MCF 10A (cell line): ENCODE data around the gene TDRD9. TPM values are rescaled to one million over a fixed set of nuclear protein-coding genes. Genes with fewer than 3 reads are reported as not detected.

Source experiments
- BruUV-seq: library from RNA; stranded (reverse); fragments of 400-500 nt; replicated peaks from 2 replicates; lab custom pipeline; 2021; lab: Mats Ljungman, UMichigan
- CTCF ChIA-PET: fragments of 300-600 bp; sonication (Branson Sonifier 250); formaldehyde crosslinking; extraction: SDS; loops from one replicate; lab custom pipeline; 2021; ENCODE audit warnings: antibody characterized with exemption, inconsistent platforms; lab: Yijun Ruan, JAX
- POLR2A ChIA-PET: fragments of 300-600, 350-650 bp; sonication (Branson Sonifier 250); formaldehyde crosslinking; extraction: SDS; loops from one replicate; lab custom pipeline; 2020; ENCODE audit warnings: antibody characterized with exemption, inconsistent platforms; lab: Yijun Ruan, JAX
- DNase-seq: peaks from one replicate; pipeline ENCODE4 v3.0.0-alpha.2; 2018; ENCODE audit not compliant: unreplicated experiment
- H3K27ac Mint-ChIP-seq: one replicate; pipeline ENCODE4 v1.8.0; 2022; ENCODE audit warnings: mild to moderate bottlenecking, low read depth, mixed read lengths; ENCODE audit not compliant: unreplicated experiment
- H3K27me3 Mint-ChIP-seq: one replicate; pipeline ENCODE4 v1.8.0; 2022; ENCODE audit warnings: mixed read lengths; ENCODE audit not compliant: insufficient read depth, unreplicated experiment
- H3K36me3 Mint-ChIP-seq: one replicate; pipeline ENCODE4 v1.8.0; 2022; ENCODE audit warnings: mild to moderate bottlenecking, moderate library complexity, mixed read lengths; ENCODE audit not compliant: insufficient read depth, unreplicated experiment
- H3K4me1 Mint-ChIP-seq: one replicate; pipeline ENCODE4 v1.8.0; 2022; ENCODE audit warnings: mixed read lengths; ENCODE audit not compliant: insufficient read depth, unreplicated experiment
- H3K4me3 Mint-ChIP-seq: one replicate; pipeline ENCODE4 v1.8.0; 2022; ENCODE audit warnings: mild to moderate bottlenecking, moderate library complexity, mixed read lengths; ENCODE audit not compliant: unreplicated experiment
- H3K9me3 Mint-ChIP-seq: one replicate; pipeline ENCODE4 v1.8.0; 2022; ENCODE audit warnings: mixed read lengths; ENCODE audit not compliant: unreplicated experiment
- intact Hi-C: fragments of 100-400 bp; cut with micrococcal nuclease; formaldehyde crosslinking; loops from 2 replicates; pipeline ENCODE4 v1.14.1; 2022
- total RNA-seq: library from RNA; stranded (reverse); gene quantifications from 2 replicates; pipeline ENCODE4 v1.2.3, GENCODE V29; 2022
- TF ChIP-seq, protein P1 (sequence below): fragments of 200-600 bp; IDR thresholded peaks from one replicate; pipeline ENCODE4 v1.8.0; 2022; ENCODE audit warnings: antibody characterized with exemption, mild to moderate bottlenecking; ENCODE audit not compliant: unreplicated experiment

Gene TDRD9
- total RNA-seq, 1 experiment from 2014 or later: 0.40 TPM

DNA sequence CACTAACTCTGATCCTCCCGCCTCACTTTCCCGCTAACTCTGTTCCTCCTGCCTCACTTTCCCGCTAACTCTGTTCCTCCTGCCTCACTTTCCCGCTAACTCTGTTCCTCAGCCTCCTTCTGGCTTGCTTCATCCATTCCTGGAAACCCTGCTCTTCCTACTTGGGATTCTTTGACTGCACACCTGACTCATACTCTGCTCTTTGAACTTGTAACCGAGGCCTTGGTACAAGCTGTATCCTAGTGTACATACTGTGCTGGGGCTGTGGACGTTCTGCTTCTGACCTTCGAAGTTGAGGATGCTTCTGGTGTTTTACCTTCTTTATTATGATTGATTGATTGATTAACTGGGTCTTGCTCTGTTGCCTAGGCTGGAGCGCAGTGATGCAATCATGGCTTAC, 77.2 kb downstream of the TDRD9 start:
- BruUV-seq: no TSS peak
- CTCF ChIA-PET: interaction anchor here (0.9 kb wide), 1 partner anchor 72 kb away, joined by 3 read pairs; no protein-coding TSS in a partner anchor

DNA sequence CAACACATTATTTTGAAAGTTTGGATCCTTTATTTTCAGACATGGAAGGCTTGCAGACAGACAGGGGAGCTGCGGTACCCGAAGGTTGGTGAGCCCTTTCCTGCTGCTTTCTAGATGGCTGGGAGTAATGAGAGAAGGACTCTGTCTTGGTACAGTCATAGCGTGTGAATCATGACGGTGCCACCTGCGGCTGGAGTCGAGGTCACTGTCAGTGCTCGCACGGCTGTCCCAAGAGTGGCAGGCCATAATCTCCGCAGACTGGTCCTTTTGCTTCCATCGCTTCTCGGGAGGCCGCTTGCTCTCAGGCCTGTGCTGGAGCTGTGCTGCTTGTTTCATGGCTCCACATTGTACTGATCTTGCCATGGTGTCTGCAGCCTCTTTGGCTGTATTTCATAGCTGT, 78.9 kb downstream of the TDRD9 start:
- no peaks in the 10 kb centered on the region for H3K9me3 Mint-ChIP-seq
- intact Hi-C loops: no loop called here
- peaks cover 9% of the 10 kb centered on the region for H3K4me1 Mint-ChIP-seq
- TF ChIP-seq, protein P1, sequence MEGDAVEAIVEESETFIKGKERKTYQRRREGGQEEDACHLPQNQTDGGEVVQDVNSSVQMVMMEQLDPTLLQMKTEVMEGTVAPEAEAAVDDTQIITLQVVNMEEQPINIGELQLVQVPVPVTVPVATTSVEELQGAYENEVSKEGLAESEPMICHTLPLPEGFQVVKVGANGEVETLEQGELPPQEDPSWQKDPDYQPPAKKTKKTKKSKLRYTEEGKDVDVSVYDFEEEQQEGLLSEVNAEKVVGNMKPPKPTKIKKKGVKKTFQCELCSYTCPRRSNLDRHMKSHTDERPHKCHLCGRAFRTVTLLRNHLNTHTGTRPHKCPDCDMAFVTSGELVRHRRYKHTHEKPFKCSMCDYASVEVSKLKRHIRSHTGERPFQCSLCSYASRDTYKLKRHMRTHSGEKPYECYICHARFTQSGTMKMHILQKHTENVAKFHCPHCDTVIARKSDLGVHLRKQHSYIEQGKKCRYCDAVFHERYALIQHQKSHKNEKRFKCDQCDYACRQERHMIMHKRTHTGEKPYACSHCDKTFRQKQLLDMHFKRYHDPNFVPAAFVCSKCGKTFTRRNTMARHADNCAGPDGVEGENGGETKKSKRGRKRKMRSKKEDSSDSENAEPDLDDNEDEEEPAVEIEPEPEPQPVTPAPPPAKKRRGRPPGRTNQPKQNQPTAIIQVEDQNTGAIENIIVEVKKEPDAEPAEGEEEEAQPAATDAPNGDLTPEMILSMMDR: no peak
- ChIA-PET POLR2A (no interaction called here), CTCF (interaction anchor here (0.6 to 1.3 kb wide), 6 partner anchors 10 to 210 kb away, joined by 3 to 6 read pairs (median 4); no protein-coding TSS in a partner anchor)
- no TSS peak for BruUV-seq
- H3K4me3 Mint-ChIP-seq: no peak overlapping the region
- no peaks in the 10 kb centered on the region for H3K27me3 Mint-ChIP-seq
- DNase-seq: no peak
- H3K36me3 Mint-ChIP-seq: no peaks in the 10 kb centered on the region
- H3K27ac Mint-ChIP-seq: no peak overlapping the region

More for the DNA sequence above, 77.2 kb downstream of the TDRD9 start:
- no peak overlapping the region for H3K27ac Mint-ChIP-seq
- intact Hi-C loops: no loop called here
- H3K4me1 Mint-ChIP-seq: peaks cover 6% of the 10 kb centered on the region
- no peaks in the 10 kb centered on the region for H3K27me3 Mint-ChIP-seq
- no peak for DNase-seq
- H3K9me3 Mint-ChIP-seq: no peaks in the 10 kb centered on the region
- POLR2A ChIA-PET: no interaction called here
- no peak overlapping the region for H3K4me3 Mint-ChIP-seq
- TF ChIP-seq, protein P1: no peak
- H3K36me3 Mint-ChIP-seq: no peaks in the 10 kb centered on the region

DNA sequence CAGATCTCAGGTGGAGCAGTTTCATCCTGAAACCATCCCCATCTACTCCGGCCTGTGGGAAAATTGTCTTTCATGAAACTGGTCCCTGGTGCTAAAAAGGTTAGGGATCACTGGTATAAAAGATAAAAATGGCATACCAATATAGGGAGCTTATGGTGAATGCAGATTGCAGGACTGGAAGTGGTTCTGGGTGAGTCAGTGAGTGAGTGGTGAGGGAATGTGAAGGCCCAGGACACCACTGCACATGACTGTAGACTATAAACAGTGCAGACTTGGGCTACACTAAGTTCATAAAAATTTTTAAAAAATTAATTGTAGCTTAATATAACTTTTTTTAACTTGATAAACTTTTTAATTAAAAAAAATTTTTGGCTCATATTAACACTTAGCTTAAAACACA, 81.0 kb downstream of the TDRD9 start:
- intact Hi-C loops: no loop called here
- TF ChIP-seq, protein P1: no peak
- Mint-ChIP-seq H3K27me3 (no peaks in the 10 kb centered on the region), H3K4me1 (peaks cover 11% of the 10 kb centered on the region), H3K36me3 (no peaks in the 10 kb centered on the region), H3K27ac (no peak overlapping the region), H3K9me3 (no peaks in the 10 kb centered on the region), H3K4me3 (no peak overlapping the region)
- no peak for DNase-seq
- CTCF ChIA-PET: interaction anchor here (0.6 kb wide), 2 partner anchors 251 to 509 kb away, joined by 3 read pairs; no protein-coding TSS in a partner anchor
- no TSS peak for BruUV-seq
- POLR2A ChIA-PET: no interaction called here

DNA sequence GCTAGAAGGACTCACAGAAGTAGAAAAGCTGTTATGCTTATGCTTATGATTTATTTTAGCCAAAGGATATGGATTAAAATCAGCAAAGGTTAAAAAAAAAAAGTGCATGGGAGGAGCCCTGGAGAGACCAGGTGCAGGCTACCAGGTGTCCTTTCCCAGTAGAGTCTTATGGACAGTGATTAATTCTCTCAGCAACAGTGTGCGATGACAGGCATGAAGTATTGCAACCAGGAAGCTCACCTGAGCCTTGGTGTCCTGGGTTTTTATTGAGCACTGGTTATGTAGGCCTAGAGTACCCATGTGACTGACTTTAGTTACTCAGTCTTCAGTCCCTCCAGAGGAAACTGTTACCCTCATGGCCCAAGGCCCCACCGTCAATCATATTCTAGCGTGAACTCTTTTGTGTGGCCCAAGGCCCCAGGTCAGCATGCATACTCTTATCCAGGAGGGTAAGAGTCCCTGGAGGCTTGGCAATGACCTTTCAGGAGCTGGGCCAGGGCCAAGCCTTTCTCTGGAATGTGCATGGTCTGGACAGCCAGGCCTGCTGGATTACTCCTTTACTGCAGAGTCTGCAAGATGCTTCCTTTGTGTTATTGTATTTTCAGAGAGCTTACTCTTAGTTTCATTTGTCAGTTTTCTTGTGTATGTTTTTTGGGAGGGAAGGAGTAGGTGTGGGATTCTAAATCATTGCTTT, 83.7 kb downstream of the TDRD9 start:
- Mint-ChIP-seq H3K4me3 (no peak overlapping the region), H3K36me3 (no peaks in the 10 kb centered on the region), H3K9me3 (no peaks in the 10 kb centered on the region), H3K4me1 (peaks cover 6% of the 10 kb centered on the region), H3K27me3 (no peaks in the 10 kb centered on the region), H3K27ac (peak overlapping the region; percentile 46)
- BruUV-seq: no TSS peak
- TF ChIP-seq, protein P1: no peak
- DNase-seq: peak; percentile 21
- intact Hi-C loops: no loop called here
- CTCF ChIA-PET: interaction anchor here (0.6 to 0.7 kb wide), 3 partner anchors 50 to 671 kb away, joined by 3 to 4 read pairs (median 3); no protein-coding TSS in a partner anchor
- POLR2A ChIA-PET: interaction anchor here (0.6 to 1.9 kb wide), 2 partner anchors 37 to 186 kb away, joined by 3 to 13 read pairs; no protein-coding TSS in a partner anchor
